HTR-8/SVneo (cell line): ENCODE data around the gene TMEM171.

ENCODE experiments used
- DNase-seq: peaks from one replicate; pipeline ENCODE4 v3.0.0; 2011; ENCODE audit warnings: low spot score, mixed read lengths; ENCODE audit not compliant: insufficient read length
- FAIRE-seq: peaks from 2 replicates; lab custom pipeline; 2011; peaks lifted over from hg19 to GRCh38; lab: Jason Lieb, UNC

Gene TMEM171

DNA sequence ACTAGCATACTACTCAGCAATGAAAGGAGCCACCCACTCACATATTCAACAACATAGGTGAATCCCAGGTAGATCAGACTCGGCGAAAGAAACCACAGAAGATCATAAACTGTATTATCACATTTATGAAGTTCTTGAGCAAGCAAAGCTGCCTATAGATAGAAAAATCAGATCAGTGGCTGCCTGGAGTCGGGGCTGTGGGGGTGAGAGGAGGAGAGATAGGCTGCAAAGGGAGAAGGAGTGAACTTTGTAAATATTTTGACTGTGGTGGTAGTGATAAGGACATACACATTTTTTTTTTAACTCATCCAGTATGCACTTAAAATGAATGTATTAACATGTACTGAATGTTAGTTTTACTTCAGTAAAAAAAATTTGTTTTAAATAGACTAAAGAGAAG lies 29.2 kb downstream of the TMEM171 start:
- DNase-seq (no peak), FAIRE-seq (no peak)

- no peak for DNase-seq
- no peak for FAIRE-seq
These were observed 30.5 kb downstream of the TMEM171 start for GRCh38 chr5:73150876-73151275.

DNA sequence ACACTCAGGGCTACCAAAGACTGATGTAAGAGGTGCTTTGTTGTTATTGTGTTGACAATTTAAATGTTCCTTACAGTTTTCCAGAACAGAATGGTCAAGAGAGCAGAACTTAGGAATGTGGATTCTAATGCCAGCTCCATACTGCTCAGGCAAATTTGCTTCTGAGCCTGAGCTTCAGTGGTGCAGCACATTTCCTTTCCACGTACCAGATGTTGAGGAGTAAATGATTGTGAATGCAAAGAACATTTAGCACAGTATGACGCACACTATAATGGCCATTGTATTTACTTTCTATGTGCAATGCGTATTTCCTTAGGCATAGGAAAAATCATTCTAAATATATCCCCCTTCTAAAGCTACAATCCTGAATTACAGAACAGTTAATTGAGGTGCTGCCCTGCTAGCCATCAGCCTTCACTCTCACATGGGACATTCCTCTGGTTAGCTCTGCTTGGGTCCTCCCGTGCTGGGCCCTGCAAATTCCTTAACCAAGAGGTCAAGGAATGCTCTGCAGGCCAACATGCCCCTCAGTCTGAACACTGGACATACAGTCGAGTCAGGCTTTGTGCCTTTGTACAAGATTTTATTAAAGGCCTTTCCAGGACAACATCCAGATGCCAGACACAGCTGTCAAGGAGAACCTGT lies 31.5 kb downstream of the TMEM171 start:
- no peak for DNase-seq
- FAIRE-seq = no peak

- DNase-seq (no peak), FAIRE-seq (no peak)
These were observed 32.3 kb downstream of the TMEM171 start for GRCh38 chr5:73152411-73153388.

- no peak for FAIRE-seq
- DNase-seq = no peak
These were observed 33.1 kb downstream of the TMEM171 start for GRCh38 chr5:73153513-73153912.

GRCh38 chr5:73154208-73155006 lies 34.0 kb downstream of the TMEM171 start:
- no peak for FAIRE-seq
- no peak for DNase-seq

DNA sequence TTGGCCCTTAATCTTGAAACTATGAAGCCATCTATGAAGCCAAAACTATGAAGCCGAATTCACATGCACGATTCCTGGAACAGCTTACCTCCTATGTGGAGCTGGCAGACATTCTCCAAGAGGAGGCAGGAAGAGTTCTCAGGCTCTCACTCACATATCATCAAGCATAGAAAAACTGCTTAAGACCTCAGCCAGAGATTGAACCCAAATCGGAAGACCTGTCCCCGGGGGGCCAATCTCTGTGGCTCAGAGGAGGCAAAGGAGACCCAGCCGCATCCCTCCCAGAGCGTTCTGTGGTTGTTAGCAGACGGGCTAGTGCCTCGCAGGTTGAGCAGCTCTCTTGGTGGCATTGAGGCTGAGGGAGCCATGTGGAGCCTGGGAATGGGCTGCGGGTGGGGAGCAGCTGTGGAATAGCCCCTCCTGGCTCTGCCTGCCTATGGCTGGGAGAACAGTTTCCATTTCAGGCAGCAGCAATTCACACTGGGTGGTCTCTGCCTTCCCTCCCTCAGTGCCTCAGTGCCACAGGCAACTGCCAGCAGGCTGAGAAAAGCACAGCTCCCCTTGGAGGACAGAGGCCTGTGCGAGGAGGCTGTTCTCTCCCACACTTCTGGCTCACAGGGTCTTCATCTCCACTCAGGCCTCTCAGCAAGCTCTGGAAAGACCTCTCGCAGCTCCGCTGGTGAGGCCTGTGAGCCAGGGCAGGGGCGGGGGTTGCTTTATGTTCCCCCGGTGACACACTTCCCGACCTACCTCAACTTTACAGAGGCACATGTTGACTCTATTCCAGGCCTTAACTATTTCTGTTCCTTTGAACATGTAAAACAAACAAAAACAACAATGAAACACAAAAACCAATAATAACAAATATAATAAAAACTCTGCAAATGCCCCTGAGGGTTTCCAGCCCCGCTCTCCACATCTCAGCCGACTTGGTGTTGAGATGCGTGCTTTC lies 35.2 kb downstream of the TMEM171 start:
- no peak for FAIRE-seq
- DNase-seq = no peak

DNA sequence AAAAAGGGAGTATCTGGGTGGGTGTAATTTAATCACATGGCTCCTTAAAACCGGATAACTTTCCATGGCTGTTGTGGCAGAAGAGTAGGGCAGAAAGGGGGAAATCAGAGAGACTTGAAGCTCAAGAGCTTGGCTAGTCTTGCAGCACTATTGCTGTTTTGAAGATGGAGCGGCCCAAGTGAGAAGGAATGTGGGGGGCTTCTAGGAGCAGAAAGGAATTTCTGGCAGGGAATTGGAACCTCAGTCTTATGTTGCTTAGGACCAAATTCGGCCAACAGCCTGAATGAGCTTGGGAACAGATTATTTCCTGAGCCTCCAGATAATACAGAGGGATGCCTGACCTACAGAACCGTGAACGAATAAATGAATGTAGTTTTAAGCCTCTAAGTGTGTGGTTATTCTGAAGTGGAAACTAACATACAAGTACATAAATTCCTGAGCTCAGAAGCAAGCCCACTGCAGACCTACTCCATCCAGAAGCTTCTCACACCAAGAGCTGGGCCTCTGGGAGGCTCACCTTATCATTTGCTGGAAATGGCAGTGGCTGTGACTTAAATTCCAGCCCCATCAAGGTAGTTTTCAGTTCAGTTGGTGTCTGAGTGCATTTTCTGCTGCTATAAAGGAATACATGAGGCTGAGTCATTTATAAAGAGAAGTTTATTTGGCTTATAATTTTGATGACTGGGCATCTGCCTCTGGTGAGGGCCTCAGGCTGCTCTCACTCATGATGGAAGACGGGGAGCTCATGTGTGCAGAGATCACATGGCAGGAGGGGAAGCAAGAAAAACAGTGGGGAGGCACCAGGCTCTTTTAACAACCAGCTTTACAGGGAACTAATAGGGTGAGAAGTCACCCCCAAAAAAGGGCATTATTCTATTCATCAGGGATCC lies 37.3 kb downstream of the TMEM171 start:
- DNase-seq = no peak
- FAIRE-seq = no peak

- FAIRE-seq (no peak), DNase-seq (no peak)
These were observed 37.9 kb downstream of the TMEM171 start for GRCh38 chr5:73158313-73158712.

GRCh38 chr5:73160239-73160671 lies 39.9 kb downstream of the TMEM171 start:
- DNase-seq = no peak
- FAIRE-seq = no peak

- DNase-seq (no peak), FAIRE-seq (no peak)
These were observed 50.1 kb downstream of the TMEM171 start for GRCh38 chr5:73170522-73170921.

- DNase-seq (no peak), FAIRE-seq (no peak)
These were observed 51.1 kb downstream of the TMEM171 start for GRCh38 chr5:73171495-73171894.

DNA sequence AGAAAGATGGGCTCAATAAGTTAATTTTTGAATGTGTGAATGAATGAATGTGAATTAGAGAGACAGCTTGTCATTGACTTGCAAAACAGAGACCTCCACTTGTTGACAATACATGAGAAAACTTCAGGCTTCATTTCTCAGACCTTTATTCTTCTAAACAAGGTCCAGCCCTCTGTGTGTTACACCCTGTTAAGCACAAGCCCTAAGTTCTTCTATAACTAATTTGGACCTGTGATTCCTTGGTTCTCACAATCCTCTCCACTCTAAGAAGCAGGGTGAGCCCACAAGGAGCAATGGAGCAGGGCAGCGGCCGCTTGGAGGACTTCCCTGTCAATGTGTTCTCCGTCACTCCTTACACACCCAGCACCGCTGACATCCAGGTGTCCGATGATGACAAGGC lies 52.6 kb downstream of the TMEM171 start, which contains the start of gene TMEM174:
Gene TMEM174 (plus strand): TSS at position 243 of the 400 bp plus-strand sequence. CDS start 51 bp downstream, at position 294.
- DNase-seq = no peak
- FAIRE-seq = no peak

- no peak for DNase-seq
- no peak for FAIRE-seq
These were observed 53.9 kb downstream of the TMEM171 start for GRCh38 chr5:73174100-73174815.

DNA sequence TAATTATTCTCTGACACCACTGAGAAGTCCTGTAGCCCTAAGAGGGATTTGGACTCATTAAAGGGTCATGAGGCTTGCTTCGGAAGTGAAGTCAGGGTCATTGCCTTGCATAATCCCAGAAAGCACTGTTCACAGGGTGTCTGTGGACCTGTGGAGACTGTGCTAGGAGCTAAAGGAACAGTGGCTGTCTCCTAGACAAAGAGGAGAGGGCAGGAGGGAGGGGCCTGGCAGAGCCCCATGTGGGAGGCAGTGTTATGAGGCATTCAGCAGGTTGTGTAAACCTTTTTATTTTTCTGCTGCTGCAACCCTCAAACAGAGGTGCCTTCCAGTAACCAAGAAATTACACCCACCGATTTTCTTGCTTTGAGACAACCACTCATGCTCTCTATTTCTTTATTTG lies 55.9 kb downstream of the TMEM171 start:
- no peak for FAIRE-seq

DNA sequence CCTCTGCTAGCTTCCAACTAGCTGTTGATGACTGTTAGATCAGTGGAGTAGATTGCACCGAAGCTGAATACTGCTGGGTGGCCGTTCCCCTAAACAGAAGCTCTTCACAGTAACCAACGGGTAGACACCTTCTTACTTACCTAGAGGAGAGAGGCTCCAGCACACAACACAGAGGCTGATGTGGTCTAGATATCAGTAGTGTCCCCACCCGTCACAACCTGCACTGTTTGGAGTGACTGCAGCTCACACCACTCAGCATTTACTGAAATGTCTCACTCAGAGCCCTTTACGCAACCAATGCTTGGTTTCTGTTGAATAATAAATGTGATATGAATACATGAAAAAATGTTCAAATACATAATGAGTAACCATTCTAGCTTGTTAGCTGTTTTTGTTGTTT lies 57.9 kb downstream of the TMEM171 start:
- FAIRE-seq (no peak), DNase-seq (no peak)

More for the DNA sequence above, 55.9 kb downstream of the TMEM171 start:
- no peak for DNase-seq

GRCh38 chr5:73179730-73180129 lies 59.4 kb downstream of the TMEM171 start:
- FAIRE-seq = no peak
- no peak for DNase-seq

DNA sequence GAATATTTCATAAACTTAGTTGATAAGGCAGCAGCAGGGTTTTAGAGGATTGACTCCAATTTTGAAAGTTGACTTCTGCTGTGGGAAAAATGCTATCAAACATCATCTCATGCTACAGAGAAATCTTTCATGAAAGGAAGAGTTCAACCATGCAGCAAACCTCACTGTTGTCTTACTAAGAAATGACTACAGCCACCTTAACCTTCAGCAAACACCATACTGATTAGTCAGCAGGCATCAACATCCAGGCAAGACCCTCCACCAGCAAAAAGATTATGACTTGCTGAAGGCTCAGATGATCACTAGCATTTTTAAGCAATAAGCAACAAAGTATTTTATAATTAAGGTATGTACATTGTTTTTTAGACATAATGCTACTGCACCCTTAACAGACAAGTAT lies 60.2 kb downstream of the TMEM171 start:
- FAIRE-seq (no peak), DNase-seq (no peak)
